HCT116 (cell line): ENCODE data around the gene WFDC1. TPM values are rescaled to one million over a fixed set of nuclear protein-coding genes. Genes with fewer than 3 reads are reported as not detected.

Experiments
- ATAC-seq: fragments of 200-7000 bp; cut with Tn5 transposase; 2 replicates; pipeline ENCODE4 v1.9.1; 2020; ENCODE audit warnings: mild to moderate bottlenecking, moderate library complexity
- BruUV-seq: library from RNA; stranded (reverse); fragments of 400-500 nt; replicated peaks from 2 replicates; lab custom pipeline; 2021; lab: Mats Ljungman, UMichigan
- CTCF ChIA-PET: fragments of 300-600 bp; sonication (Branson Sonifier 250); formaldehyde crosslinking; loops from one replicate; lab custom pipeline; 2021; ENCODE audit warnings: antibody characterized with exemption; lab: Charles Lee
- POLR2A ChIA-PET: fragments of 300-600, 350-600 bp; sonication (Branson Sonifier 250); formaldehyde crosslinking; loops from one replicate; lab custom pipeline; 2021; ENCODE audit warnings: antibody characterized with exemption; lab: Charles Lee
- RAD21 ChIA-PET, 2 experiments: fragments of 300-600 bp; sonication (Branson Sonifier 250); formaldehyde crosslinking; loops; one replicate each; lab custom pipeline; 2023; ENCODE audit warnings: low total read pairs in 2 of 2; ENCODE audit not compliant: uncharacterized antibody in 2 of 2, unreplicated experiment in 2 of 2, low non-redundant PET in 1 of 2; lab: Charles Lee
- DNase-seq: peaks from one replicate; pipeline ENCODE4 v3.0.0-alpha.2; 2010; ENCODE audit warnings: low read depth, low spot score
- H2AFZ ChIP-seq: fragments of 200-600 bp; shearing (Covaris generic), sonication (generic); 2 replicates; pipeline ENCODE4 v1.6.1; 2017; ENCODE audit warnings: low read depth, mixed run types, mixed read lengths, antibody characterized with exemption, low read length; ENCODE audit not compliant: poor library complexity, severe bottlenecking
- H3K27ac ChIP-seq: 2 replicates; pipeline ENCODE4 v1.5.1; 2012; ENCODE audit warnings: low read depth, low read length
- H3K27me3 ChIP-seq: fragments of 200-600 bp; sonication (generic); 2 replicates; pipeline ENCODE4 v1.6.1; 2016; ENCODE audit warnings: mixed run types, low read length, mixed read lengths; ENCODE audit not compliant: insufficient read depth
- H3K36me3 ChIP-seq, 2 experiments: fragments of 200-500 bp in 1 of 2; fragments of 200-600 bp in 1 of 2; sonication (Bioruptor generic) in 1 of 2; sonication (generic) in 1 of 2; 2 replicates each; pipeline versions ENCODE4 v1.5.1 to v1.6.1; 2014 to 2016; ENCODE audit warnings: low read length in 2 of 2, inconsistent platforms in 1 of 2, mixed read lengths in 1 of 2, mixed run types in 1 of 2; ENCODE audit not compliant: insufficient read depth in 2 of 2, control insufficient read depth in 1 of 2
- H3K4me1 ChIP-seq, 2 experiments: fragments of 200-600 bp in 1 of 2; sonication (generic) in 1 of 2; 2 replicates each; pipeline versions ENCODE4 v1.5.1 to v1.6.1; 2012 to 2017; ENCODE audit warnings: low read length in 2 of 2, inconsistent platforms in 1 of 2, mild to moderate bottlenecking in 1 of 2, mixed read lengths in 1 of 2, mixed run types in 1 of 2, moderate library complexity in 1 of 2; ENCODE audit not compliant: insufficient read depth in 2 of 2, control insufficient read depth in 1 of 2
- H3K4me2 ChIP-seq: fragments of 200-600 bp; sonication (generic); 2 replicates; pipeline ENCODE4 v1.6.1; 2017; ENCODE audit warnings: mixed run types, low read length, mixed read lengths
- H3K4me3 ChIP-seq, 2 experiments: fragments of 200-600 bp in 1 of 2; sonication (generic) in 1 of 2; replicated peaks in 1 of 2; 2 replicates each; pipeline ENCODE4 v1.5.1; 2011 to 2016; ENCODE audit warnings: low read length in 2 of 2, control low read depth in 1 of 2, low read depth in 1 of 2, mild to moderate bottlenecking in 1 of 2, mixed read lengths in 1 of 2, mixed run types in 1 of 2
- H3K79me2 ChIP-seq: fragments of 200-600 bp; sonication (generic); 2 replicates; pipeline ENCODE4 v1.6.1; 2017; ENCODE audit warnings: mild to moderate bottlenecking, mixed run types, low read length, moderate library complexity, mixed read lengths; ENCODE audit not compliant: insufficient read depth
- H3K9ac ChIP-seq: fragments of 200-600 bp; sonication (generic); 2 replicates; pipeline ENCODE4 v1.6.1; 2016; ENCODE audit warnings: low read length, mixed read lengths
- H3K9me2 ChIP-seq: fragments of 200-600 bp; sonication (generic), shearing (Covaris generic); 2 replicates; pipeline ENCODE4 v1.6.1; 2017; ENCODE audit warnings: mixed run types, mild to moderate bottlenecking, moderate library complexity; ENCODE audit not compliant: insufficient read depth
- H3K9me3 ChIP-seq, 2 experiments: fragments of 200-500 bp in 1 of 2; fragments of 200-600 bp in 1 of 2; sonication (Bioruptor generic) in 1 of 2; sonication (generic) in 1 of 2; 2 replicates each; pipeline ENCODE4 v1.6.1; 2014 to 2017; ENCODE audit warnings: low read length in 2 of 2, mixed read lengths in 2 of 2, inconsistent platforms in 1 of 2, low read depth in 1 of 2, mild to moderate bottlenecking in 1 of 2, mixed run types in 1 of 2, moderate library complexity in 1 of 2; ENCODE audit not compliant: control insufficient read depth in 1 of 2, insufficient read depth in 1 of 2
- H4K20me1 ChIP-seq: fragments of 200-600 bp; sonication (generic), shearing (Covaris generic); 2 replicates; pipeline ENCODE4 v1.6.1; 2017; ENCODE audit warnings: mixed run types, mild to moderate bottlenecking, moderate library complexity; ENCODE audit not compliant: insufficient read depth
- ATF3 ChIP-seq: IDR thresholded peaks from 2 replicates; pipeline ENCODE4 v1.6.1; 2012
- CBX3 ChIP-seq: IDR thresholded peaks from 2 replicates; pipeline ENCODE4 v1.6.1; 2012; ENCODE audit warnings: low read depth
- CEBPB ChIP-seq: IDR thresholded peaks from 2 replicates; pipeline ENCODE4 v1.6.1; 2012; ENCODE audit warnings: low read depth
- CTCF ChIP-seq, 3 experiments: fragments of 200-600 bp in 1 of 3; sonication (generic) in 1 of 3; IDR thresholded peaks in 2 of 3; conservative IDR thresholded peaks in 1 of 3; 2 replicates each; pipeline ENCODE4 v1.5.1; 2012 to 2017; ENCODE audit warnings: low read depth in 2 of 3, low read length in 2 of 3, antibody characterized with exemption in 1 of 3, borderline replicate concordance in 1 of 3, control low read depth in 1 of 3, mild to moderate bottlenecking in 1 of 3, mixed read lengths in 1 of 3, mixed run types in 1 of 3, moderate library complexity in 1 of 3; ENCODE audit not compliant: insufficient read depth in 1 of 3
- EGR1 ChIP-seq: IDR thresholded peaks from 2 replicates; pipeline ENCODE4 v1.6.1; 2012; ENCODE audit warnings: low read depth
- EZH2 ChIP-seq: fragments of 200-600 bp; sonication (generic); IDR thresholded peaks from 2 replicates; pipeline ENCODE4 v1.6.1; 2017; ENCODE audit warnings: antibody characterized with exemption, mixed run types
- EZH2phosphoT487 ChIP-seq: fragments of 200-600 bp; IDR thresholded peaks from 2 replicates; pipeline ENCODE4 v1.6.1; 2018; ENCODE audit warnings: antibody characterized with exemption, borderline replicate concordance
- JUND ChIP-seq: IDR thresholded peaks from 2 replicates; pipeline ENCODE4 v1.6.1; 2012
- MAX ChIP-seq: IDR thresholded peaks from 2 replicates; pipeline ENCODE4 v1.6.1; 2012
- POLR2AphosphoS5 ChIP-seq: IDR thresholded peaks from 2 replicates; pipeline ENCODE4 v1.6.1; 2011; ENCODE audit warnings: mild to moderate bottlenecking, low read depth, low read length, moderate library complexity
- RAD21 ChIP-seq: IDR thresholded peaks from 2 replicates; pipeline ENCODE4 v1.6.1; 2012; ENCODE audit warnings: low read depth, mild to moderate bottlenecking
- REST ChIP-seq: IDR thresholded peaks from 2 replicates; pipeline ENCODE4 v1.6.1; 2012; ENCODE audit warnings: low read depth
- SP1 ChIP-seq: IDR thresholded peaks from 2 replicates; pipeline ENCODE4 v1.6.1; 2012; ENCODE audit warnings: low read depth
- SRF ChIP-seq: IDR thresholded peaks from 2 replicates; pipeline ENCODE4 v1.6.1; 2012; ENCODE audit warnings: low read depth
- TCF7L2 ChIP-seq: IDR thresholded peaks from 2 replicates; pipeline ENCODE4 v1.7.0; 2011; ENCODE audit warnings: borderline replicate concordance, inconsistent platforms; ENCODE audit not compliant: insufficient read depth, insufficient read length; ENCODE audit errors: extremely low read depth
- YY1 ChIP-seq: IDR thresholded peaks from 2 replicates; pipeline ENCODE4 v1.6.1; 2011; ENCODE audit warnings: low read length, low read depth, moderate library complexity, mild to moderate bottlenecking; ENCODE audit not compliant: insufficient replicate concordance; ENCODE audit errors: extremely low read depth
- ZFX ChIP-seq: fragments of 450-650 bp; IDR thresholded peaks from 2 replicates; pipeline ENCODE4 v1.6.1; 2017
- ZNF274 ChIP-seq: fragments of 200-500 bp; sonication (Bioruptor generic); IDR thresholded peaks from 2 replicates; pipeline ENCODE4 v1.6.1; 2014; ENCODE audit warnings: mild to moderate bottlenecking, low read depth, low read length, inconsistent platforms
- intact Hi-C: fragments of 100-400 bp; cut with micrococcal nuclease; formaldehyde crosslinking; loops from 2 replicates; pipeline ENCODE4 v1.10.0; 2022
- total RNA-seq: library from RNA; stranded (reverse); gene quantifications from one replicate; pipeline ENCODE4 v1.2.1, GENCODE V29; 2021; ENCODE audit not compliant: unreplicated experiment

WFDC1 gene
- total RNA-seq, 1 experiment from 2014 or later, result 0.42 TPM

GRCh38 chr16:84283314-84284153, 11.1 kb upstream of the WFDC1 start:
- H3K27me3 ChIP-seq, result no peaks in the 10 kb centered on the region
- H3K9me2 ChIP-seq, result no peaks in the 10 kb centered on the region
- no peak overlapping the region for H3K27ac ChIP-seq
- no peak overlapping the region for H3K4me3 ChIP-seq
- H3K79me2 ChIP-seq, result no peaks in the 10 kb centered on the region
- H4K20me1 ChIP-seq, result no peaks in the 10 kb centered on the region
- ATAC-seq, result no peak
- DNase-seq, result no peak
- ChIA-PET POLR2A (no interaction called here), CTCF (no interaction called here), RAD21 (no interaction called here)
- intact Hi-C loops, result no loop called here
- H3K4me2 ChIP-seq, result no peak overlapping the region
- H3K36me3 ChIP-seq, result no peaks in the 10 kb centered on the region
- TF ChIP-seq ATF3 (no peak), JUND (no peak), CTCF (IDR thresholded peaks at IDR 0.05 in 2 of 3, conservative IDR thresholded peaks at IDR 0.05 in 1 of 3; ENCODE audit: borderline replicate concordance in 1 of 3, insufficient read depth in 1 of 3, low read depth in 2 of 3, low read length in 2 of 3) (no peak), EGR1 (no peak), SRF (no peak), REST (no peak), MAX (no peak), EZH2phosphoT487 (no peak), TCF7L2 (no peak), SP1 (no peak), YY1 (no peak), ZNF274 (no peak), ZFX (no peak), CEBPB (no peak), CBX3 (no peak), EZH2 (no peak), POLR2AphosphoS5 (no peak), RAD21 (no peak)
- no peak overlapping the region for H2AFZ ChIP-seq
- peaks cover 0 to 4% of the 10 kb centered on the region in 2 experiments; a peak in 1 of 4 replicates for H3K4me1 ChIP-seq
- no TSS peak for BruUV-seq
- H3K9ac ChIP-seq, result no peak overlapping the region
- H3K9me3 ChIP-seq, result no peaks in the 10 kb centered on the region
